HCT116 (cell line): ENCODE data around the gene ZBTB7C. TPM values are rescaled to one million over a fixed set of nuclear protein-coding genes. Genes with fewer than 3 reads are reported as not detected.

ENCODE experiments used
- ATAC-seq: fragments of 200-7000 bp; cut with Tn5 transposase; 2 replicates; pipeline ENCODE4 v1.9.1; 2020; ENCODE audit warnings: mild to moderate bottlenecking, moderate library complexity
- BruUV-seq: library from RNA; stranded (reverse); fragments of 400-500 nt; replicated peaks from 2 replicates; lab custom pipeline; 2021; lab: Mats Ljungman, UMichigan
- CTCF ChIA-PET: fragments of 300-600 bp; sonication (Branson Sonifier 250); formaldehyde crosslinking; loops from one replicate; lab custom pipeline; 2021; ENCODE audit warnings: antibody characterized with exemption; lab: Charles Lee
- POLR2A ChIA-PET: fragments of 300-600, 350-600 bp; sonication (Branson Sonifier 250); formaldehyde crosslinking; loops from one replicate; lab custom pipeline; 2021; ENCODE audit warnings: antibody characterized with exemption; lab: Charles Lee
- RAD21 ChIA-PET, 2 experiments: fragments of 300-600 bp; sonication (Branson Sonifier 250); formaldehyde crosslinking; loops; one replicate each; lab custom pipeline; 2023; ENCODE audit warnings: low total read pairs in 2 of 2; ENCODE audit not compliant: uncharacterized antibody in 2 of 2, unreplicated experiment in 2 of 2, low non-redundant PET in 1 of 2; lab: Charles Lee
- DNase-seq: peaks from one replicate; pipeline ENCODE4 v3.0.0-alpha.2; 2010; ENCODE audit warnings: low read depth, low spot score
- H2AFZ ChIP-seq: fragments of 200-600 bp; shearing (Covaris generic), sonication (generic); 2 replicates; pipeline ENCODE4 v1.6.1; 2017; ENCODE audit warnings: low read depth, mixed run types, mixed read lengths, antibody characterized with exemption, low read length; ENCODE audit not compliant: poor library complexity, severe bottlenecking
- H3K27ac ChIP-seq: 2 replicates; pipeline ENCODE4 v1.5.1; 2012; ENCODE audit warnings: low read depth, low read length
- H3K27me3 ChIP-seq: fragments of 200-600 bp; sonication (generic); 2 replicates; pipeline ENCODE4 v1.6.1; 2016; ENCODE audit warnings: mixed run types, low read length, mixed read lengths; ENCODE audit not compliant: insufficient read depth
- H3K36me3 ChIP-seq, 2 experiments: fragments of 200-500 bp in 1 of 2; fragments of 200-600 bp in 1 of 2; sonication (Bioruptor generic) in 1 of 2; sonication (generic) in 1 of 2; 2 replicates each; pipeline versions ENCODE4 v1.5.1 to v1.6.1; 2014 to 2016; ENCODE audit warnings: low read length in 2 of 2, inconsistent platforms in 1 of 2, mixed read lengths in 1 of 2, mixed run types in 1 of 2; ENCODE audit not compliant: insufficient read depth in 2 of 2, control insufficient read depth in 1 of 2
- H3K4me1 ChIP-seq, 2 experiments: fragments of 200-600 bp in 1 of 2; sonication (generic) in 1 of 2; 2 replicates each; pipeline versions ENCODE4 v1.5.1 to v1.6.1; 2012 to 2017; ENCODE audit warnings: low read length in 2 of 2, inconsistent platforms in 1 of 2, mild to moderate bottlenecking in 1 of 2, mixed read lengths in 1 of 2, mixed run types in 1 of 2, moderate library complexity in 1 of 2; ENCODE audit not compliant: insufficient read depth in 2 of 2, control insufficient read depth in 1 of 2
- H3K4me2 ChIP-seq: fragments of 200-600 bp; sonication (generic); 2 replicates; pipeline ENCODE4 v1.6.1; 2017; ENCODE audit warnings: mixed run types, low read length, mixed read lengths
- H3K4me3 ChIP-seq, 2 experiments: fragments of 200-600 bp in 1 of 2; sonication (generic) in 1 of 2; replicated peaks in 1 of 2; 2 replicates each; pipeline ENCODE4 v1.5.1; 2011 to 2016; ENCODE audit warnings: low read length in 2 of 2, control low read depth in 1 of 2, low read depth in 1 of 2, mild to moderate bottlenecking in 1 of 2, mixed read lengths in 1 of 2, mixed run types in 1 of 2
- H3K79me2 ChIP-seq: fragments of 200-600 bp; sonication (generic); 2 replicates; pipeline ENCODE4 v1.6.1; 2017; ENCODE audit warnings: mild to moderate bottlenecking, mixed run types, low read length, moderate library complexity, mixed read lengths; ENCODE audit not compliant: insufficient read depth
- H3K9ac ChIP-seq: fragments of 200-600 bp; sonication (generic); 2 replicates; pipeline ENCODE4 v1.6.1; 2016; ENCODE audit warnings: low read length, mixed read lengths
- H3K9me2 ChIP-seq: fragments of 200-600 bp; sonication (generic), shearing (Covaris generic); 2 replicates; pipeline ENCODE4 v1.6.1; 2017; ENCODE audit warnings: mixed run types, mild to moderate bottlenecking, moderate library complexity; ENCODE audit not compliant: insufficient read depth
- H3K9me3 ChIP-seq, 2 experiments: fragments of 200-500 bp in 1 of 2; fragments of 200-600 bp in 1 of 2; sonication (Bioruptor generic) in 1 of 2; sonication (generic) in 1 of 2; 2 replicates each; pipeline ENCODE4 v1.6.1; 2014 to 2017; ENCODE audit warnings: low read length in 2 of 2, mixed read lengths in 2 of 2, inconsistent platforms in 1 of 2, low read depth in 1 of 2, mild to moderate bottlenecking in 1 of 2, mixed run types in 1 of 2, moderate library complexity in 1 of 2; ENCODE audit not compliant: control insufficient read depth in 1 of 2, insufficient read depth in 1 of 2
- H4K20me1 ChIP-seq: fragments of 200-600 bp; sonication (generic), shearing (Covaris generic); 2 replicates; pipeline ENCODE4 v1.6.1; 2017; ENCODE audit warnings: mixed run types, mild to moderate bottlenecking, moderate library complexity; ENCODE audit not compliant: insufficient read depth
- CBX3 ChIP-seq: IDR thresholded peaks from 2 replicates; pipeline ENCODE4 v1.6.1; 2012; ENCODE audit warnings: low read depth
- CEBPB ChIP-seq: IDR thresholded peaks from 2 replicates; pipeline ENCODE4 v1.6.1; 2012; ENCODE audit warnings: low read depth
- EZH2 ChIP-seq: fragments of 200-600 bp; sonication (generic); IDR thresholded peaks from 2 replicates; pipeline ENCODE4 v1.6.1; 2017; ENCODE audit warnings: antibody characterized with exemption, mixed run types
- EZH2phosphoT487 ChIP-seq: fragments of 200-600 bp; IDR thresholded peaks from 2 replicates; pipeline ENCODE4 v1.6.1; 2018; ENCODE audit warnings: antibody characterized with exemption, borderline replicate concordance
- POLR2AphosphoS5 ChIP-seq: IDR thresholded peaks from 2 replicates; pipeline ENCODE4 v1.6.1; 2011; ENCODE audit warnings: mild to moderate bottlenecking, low read depth, low read length, moderate library complexity
- TCF7L2 ChIP-seq: IDR thresholded peaks from 2 replicates; pipeline ENCODE4 v1.7.0; 2011; ENCODE audit warnings: borderline replicate concordance, inconsistent platforms; ENCODE audit not compliant: insufficient read depth, insufficient read length; ENCODE audit errors: extremely low read depth
- YY1 ChIP-seq: IDR thresholded peaks from 2 replicates; pipeline ENCODE4 v1.6.1; 2011; ENCODE audit warnings: low read length, low read depth, moderate library complexity, mild to moderate bottlenecking; ENCODE audit not compliant: insufficient replicate concordance; ENCODE audit errors: extremely low read depth
- ZFX ChIP-seq: fragments of 450-650 bp; IDR thresholded peaks from 2 replicates; pipeline ENCODE4 v1.6.1; 2017
- intact Hi-C: fragments of 100-400 bp; cut with micrococcal nuclease; formaldehyde crosslinking; loops from 2 replicates; pipeline ENCODE4 v1.10.0; 2022
- total RNA-seq: library from RNA; stranded (reverse); gene quantifications from one replicate; pipeline ENCODE4 v1.2.1, GENCODE V29; 2021; ENCODE audit not compliant: unreplicated experiment
- TF ChIP-seq, protein P1 (sequence below): IDR thresholded peaks from 2 replicates; pipeline ENCODE4 v1.6.1; 2012; ENCODE audit warnings: low read depth

ZBTB7C gene
- total RNA-seq, 1 experiment from 2014 or later = 0.37 TPM

DNA sequence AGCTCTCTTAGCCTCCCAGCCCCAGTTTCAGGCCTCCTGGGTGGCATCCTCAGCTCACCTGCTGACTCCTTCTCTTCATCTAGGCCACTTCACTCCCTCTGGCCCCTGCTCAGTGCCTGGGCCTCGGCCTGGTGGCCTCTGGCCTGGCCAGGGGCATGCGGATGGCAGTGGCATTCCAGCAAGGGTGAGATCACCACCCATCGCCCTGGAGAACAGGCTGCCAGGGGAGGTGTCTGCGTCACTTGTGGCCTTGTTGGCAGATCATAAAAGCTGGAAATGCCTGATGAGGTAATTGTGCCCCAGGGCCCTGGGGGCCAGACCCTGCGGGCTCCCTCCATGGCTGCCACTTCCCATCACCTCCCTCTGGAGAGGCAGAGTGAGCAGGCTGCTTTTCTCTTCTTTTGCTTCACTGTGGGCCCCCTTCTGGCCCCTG, 406.2 kb downstream of the ZBTB7C start:
- ATAC-seq = peak; percentile 84
- Histone ChIP-seq H4K20me1 (no peaks in the 10 kb centered on the region), H3K27ac (peak overlapping the region; percentile 62), H2AFZ (no peak overlapping the region), H3K4me2 (peak overlapping the region; percentile 60), H3K9me2 (no peaks in the 10 kb centered on the region), H3K36me3 (no peaks in the 10 kb centered on the region), H3K9ac (peak overlapping the region; percentile 32), H3K79me2 (no peaks in the 10 kb centered on the region), H3K27me3 (no peaks in the 10 kb centered on the region), H3K4me1 (peaks cover 30 to 38% of the 10 kb centered on the region in 2 experiments), H3K4me3 (peak overlapping the region in 1 of 2 experiments; percentile 25; a peak in 1 of 4 replicates), H3K9me3 (no peaks in the 10 kb centered on the region)
- ChIA-PET CTCF (no interaction called here), RAD21 (interaction anchor here in 1 of 2 experiments (1.4 kb wide), 1 partner anchor 230 kb away, joined by 3 read pairs; no protein-coding TSS in a partner anchor), POLR2A (no interaction called here)
- intact Hi-C loops = loop anchor here (2.0 to 10.0 kb wide), 3 partner anchors 72 to 848 kb away; partner anchors contain the start of genes HDHD2 and SMAD2
- BruUV-seq = no TSS peak
- no peak for TF ChIP-seq EZH2phosphoT487
- TF ChIP-seq CBX3 = no peak
- TF ChIP-seq ZFX = peak; percentile 74
- peak; percentile 51; the same call in 1 of the 2 replicates for TF ChIP-seq POLR2AphosphoS5
- TF ChIP-seq TCF7L2 = peak; percentile 96
- TF ChIP-seq YY1 = peak; percentile 29
- DNase-seq = peak; percentile 77

GRCh38 chr18:48000701-48001100, 408.5 kb downstream of the ZBTB7C start:
- Histone ChIP-seq H3K4me1 (peaks cover 27 to 33% of the 10 kb centered on the region in 2 experiments), H3K4me2 (no peak overlapping the region), H3K36me3 (no peaks in the 10 kb centered on the region), H3K9me2 (no peaks in the 10 kb centered on the region), H3K9ac (no peak overlapping the region), H3K4me3 (no peak overlapping the region), H3K27ac (no peak overlapping the region), H3K9me3 (peaks cover 4 to 6% of the 10 kb centered on the region in 2 experiments; a peak in 2 of 4 replicates), H4K20me1 (no peaks in the 10 kb centered on the region), H3K79me2 (no peaks in the 10 kb centered on the region), H2AFZ (no peak overlapping the region), H3K27me3 (no peaks in the 10 kb centered on the region)
- TF ChIP-seq TCF7L2 = no peak
- no peak for TF ChIP-seq YY1
- no peak for TF ChIP-seq EZH2
- no peak for TF ChIP-seq CEBPB
- TF ChIP-seq, protein P1, sequence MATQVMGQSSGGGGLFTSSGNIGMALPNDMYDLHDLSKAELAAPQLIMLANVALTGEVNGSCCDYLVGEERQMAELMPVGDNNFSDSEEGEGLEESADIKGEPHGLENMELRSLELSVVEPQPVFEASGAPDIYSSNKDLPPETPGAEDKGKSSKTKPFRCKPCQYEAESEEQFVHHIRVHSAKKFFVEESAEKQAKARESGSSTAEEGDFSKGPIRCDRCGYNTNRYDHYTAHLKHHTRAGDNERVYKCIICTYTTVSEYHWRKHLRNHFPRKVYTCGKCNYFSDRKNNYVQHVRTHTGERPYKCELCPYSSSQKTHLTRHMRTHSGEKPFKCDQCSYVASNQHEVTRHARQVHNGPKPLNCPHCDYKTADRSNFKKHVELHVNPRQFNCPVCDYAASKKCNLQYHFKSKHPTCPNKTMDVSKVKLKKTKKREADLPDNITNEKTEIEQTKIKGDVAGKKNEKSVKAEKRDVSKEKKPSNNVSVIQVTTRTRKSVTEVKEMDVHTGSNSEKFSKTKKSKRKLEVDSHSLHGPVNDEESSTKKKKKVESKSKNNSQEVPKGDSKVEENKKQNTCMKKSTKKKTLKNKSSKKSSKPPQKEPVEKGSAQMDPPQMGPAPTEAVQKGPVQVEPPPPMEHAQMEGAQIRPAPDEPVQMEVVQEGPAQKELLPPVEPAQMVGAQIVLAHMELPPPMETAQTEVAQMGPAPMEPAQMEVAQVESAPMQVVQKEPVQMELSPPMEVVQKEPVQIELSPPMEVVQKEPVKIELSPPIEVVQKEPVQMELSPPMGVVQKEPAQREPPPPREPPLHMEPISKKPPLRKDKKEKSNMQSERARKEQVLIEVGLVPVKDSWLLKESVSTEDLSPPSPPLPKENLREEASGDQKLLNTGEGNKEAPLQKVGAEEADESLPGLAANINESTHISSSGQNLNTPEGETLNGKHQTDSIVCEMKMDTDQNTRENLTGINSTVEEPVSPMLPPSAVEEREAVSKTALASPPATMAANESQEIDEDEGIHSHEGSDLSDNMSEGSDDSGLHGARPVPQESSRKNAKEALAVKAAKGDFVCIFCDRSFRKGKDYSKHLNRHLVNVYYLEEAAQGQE = no peak
- ChIA-PET POLR2A (no interaction called here), CTCF (no interaction called here), RAD21 (no interaction called here)
- DNase-seq (no peak), ATAC-seq (no peak)
- no TSS peak for BruUV-seq
- intact Hi-C loops = loop anchor here (5.0 to 10.0 kb wide), 2 partner anchors 228 to 846 kb away; partner anchors contain the start of gene HDHD2
